Fibroblast of upper back skin (primary cell): Measurements from ENCODE around the gene STAG3.
"Not testable (repeated sequence)": the region's sequence is repeated elsewhere in the genome, so short reads cannot be mapped to it uniquely, and the experiment has no call there.

ENCODE experiments used
- DNase-seq: peaks from one replicate; pipeline ENCODE4 v3.0.0-alpha.2; 2013

The STAG3 gene

GRCh38 chr7:100212631-100213286, 35.0 kb downstream of the STAG3 start:
- DNase-seq = no peak

DNA sequence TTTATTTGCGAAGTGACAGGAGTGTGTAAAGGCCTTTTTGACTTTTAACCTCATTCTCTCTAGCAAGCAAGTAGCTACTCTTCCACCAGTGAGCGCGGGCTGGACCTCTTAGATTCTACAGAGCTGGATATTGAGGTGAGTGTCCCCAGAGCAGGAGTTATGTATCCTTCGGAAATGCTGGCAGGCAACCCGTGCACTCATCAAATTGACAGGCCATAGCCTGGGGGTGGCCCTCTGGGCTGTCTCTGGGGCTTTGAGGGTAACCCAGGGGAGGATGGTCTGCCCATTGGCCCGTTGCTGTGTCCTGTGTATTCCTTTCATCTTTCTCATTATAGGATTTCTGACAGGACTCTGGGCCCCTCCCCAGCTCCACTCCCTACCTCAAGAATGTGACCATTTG, 36.0 kb downstream of the STAG3 start:
- no peak for DNase-seq

- not testable (repeated sequence) for DNase-seq
Observed at GRCh38 chr7:100214356-100214755, 36.6 kb downstream of the STAG3 start.

DNA sequence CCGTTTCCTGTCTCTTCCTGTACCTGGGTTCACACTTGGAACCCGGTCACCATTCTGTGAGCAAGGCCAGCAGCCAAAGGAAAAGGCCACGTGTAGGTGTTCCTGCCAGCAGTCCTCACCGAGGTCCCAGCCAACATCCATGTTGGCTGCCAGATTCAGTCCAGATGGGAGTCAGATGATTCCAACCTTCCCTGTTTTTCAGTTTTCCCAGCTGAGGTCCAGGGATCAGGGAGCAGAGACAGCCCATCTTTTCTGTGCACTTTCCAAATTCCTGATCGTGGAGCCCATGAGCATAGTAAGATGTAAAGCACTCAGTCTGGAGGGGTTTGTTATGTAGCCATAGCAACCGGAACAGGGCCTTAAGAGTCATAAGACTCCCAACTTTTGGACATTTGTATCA, 38.2 kb downstream of the STAG3 start:
- peak; percentile 10 for DNase-seq

DNA sequence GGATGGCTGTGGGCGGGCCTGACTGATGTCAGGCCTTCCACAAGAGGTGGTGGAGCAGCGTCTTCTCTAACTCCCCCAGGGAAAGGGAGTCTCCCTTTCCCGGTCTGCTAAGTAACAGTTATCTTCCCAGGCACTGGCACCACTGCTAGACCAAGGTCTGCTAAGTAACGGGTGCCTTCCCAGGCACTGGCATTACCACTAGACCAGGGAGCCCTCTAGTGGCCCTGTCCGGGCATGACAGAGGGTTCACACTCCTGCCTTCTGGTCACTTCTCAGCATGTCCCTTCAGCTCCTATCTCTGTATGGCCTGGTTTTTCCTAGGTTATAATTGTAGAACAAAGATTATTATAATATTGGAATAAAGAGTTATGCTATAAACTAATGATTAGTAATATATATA, 40.2 kb downstream of the STAG3 start:
- not testable (repeated sequence) for DNase-seq

DNA sequence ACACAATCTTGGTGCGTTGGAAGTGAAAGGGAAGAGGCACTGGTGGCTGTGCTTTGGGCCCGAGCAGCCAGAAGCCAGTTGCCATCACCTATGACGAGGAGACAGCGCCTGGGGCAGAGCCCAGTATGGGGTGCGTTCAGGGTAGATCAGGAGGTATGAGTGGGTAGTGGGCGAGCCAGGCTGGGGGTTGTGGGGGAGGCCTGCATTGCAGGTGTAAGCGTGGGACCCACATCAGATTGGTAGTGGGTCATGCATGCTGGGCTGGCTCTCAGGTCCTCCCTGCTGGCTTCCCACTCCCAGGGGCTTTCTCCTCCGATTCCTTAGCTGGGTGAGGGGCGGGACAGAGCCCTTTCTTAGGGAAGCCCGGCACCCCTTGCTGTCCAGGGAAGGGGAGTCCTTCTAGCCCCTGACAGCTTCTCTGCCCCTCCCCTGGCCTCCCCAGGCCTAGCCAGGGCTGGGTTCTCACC, 41.6 kb downstream of the STAG3 start:
- no peak for DNase-seq

DNA sequence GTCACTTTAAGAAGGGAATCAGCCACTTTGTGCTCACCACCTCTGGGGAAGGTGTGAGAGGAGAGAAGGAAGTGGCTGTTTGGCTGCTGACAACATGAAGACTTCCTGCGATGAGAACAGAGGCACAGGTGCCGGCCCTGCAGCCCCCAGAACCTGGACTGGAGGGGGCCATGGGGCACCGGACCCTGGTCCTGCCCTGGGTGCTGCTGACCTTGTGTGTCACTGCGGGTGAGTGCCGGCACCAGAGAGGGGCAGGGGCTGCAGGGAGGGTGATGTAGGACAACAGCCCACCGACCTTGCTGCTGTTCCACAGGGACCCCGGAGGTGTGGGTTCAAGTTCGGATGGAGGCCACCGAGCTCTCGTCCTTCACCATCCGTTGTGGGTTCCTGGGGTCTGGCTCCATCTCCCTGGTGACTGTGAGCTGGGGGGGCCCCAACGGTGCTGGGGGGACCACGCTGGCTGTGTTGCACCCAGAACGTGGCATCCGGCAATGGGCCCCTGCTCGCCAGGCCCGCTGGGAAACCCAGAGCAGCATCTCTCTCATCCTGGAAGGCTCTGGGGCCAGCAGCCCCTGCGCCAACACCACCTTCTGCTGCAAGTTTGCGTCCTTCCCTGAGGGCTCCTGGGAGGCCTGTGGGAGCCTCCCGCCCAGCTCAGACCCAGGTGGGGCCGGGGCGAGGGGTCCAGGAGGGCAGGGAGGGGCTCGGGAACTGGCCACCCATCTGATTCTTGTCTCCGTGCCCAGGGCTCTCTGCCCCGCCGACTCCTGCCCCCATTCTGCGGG, 42.3 kb downstream of the STAG3 start, which contains the start of gene PVRIG:
TSS of gene PVRIG (plus strand) at position 149 of the 785 bp plus-strand sequence. CDS start at position 171, 22 bp downstream.
- not testable (repeated sequence) for DNase-seq

DNA sequence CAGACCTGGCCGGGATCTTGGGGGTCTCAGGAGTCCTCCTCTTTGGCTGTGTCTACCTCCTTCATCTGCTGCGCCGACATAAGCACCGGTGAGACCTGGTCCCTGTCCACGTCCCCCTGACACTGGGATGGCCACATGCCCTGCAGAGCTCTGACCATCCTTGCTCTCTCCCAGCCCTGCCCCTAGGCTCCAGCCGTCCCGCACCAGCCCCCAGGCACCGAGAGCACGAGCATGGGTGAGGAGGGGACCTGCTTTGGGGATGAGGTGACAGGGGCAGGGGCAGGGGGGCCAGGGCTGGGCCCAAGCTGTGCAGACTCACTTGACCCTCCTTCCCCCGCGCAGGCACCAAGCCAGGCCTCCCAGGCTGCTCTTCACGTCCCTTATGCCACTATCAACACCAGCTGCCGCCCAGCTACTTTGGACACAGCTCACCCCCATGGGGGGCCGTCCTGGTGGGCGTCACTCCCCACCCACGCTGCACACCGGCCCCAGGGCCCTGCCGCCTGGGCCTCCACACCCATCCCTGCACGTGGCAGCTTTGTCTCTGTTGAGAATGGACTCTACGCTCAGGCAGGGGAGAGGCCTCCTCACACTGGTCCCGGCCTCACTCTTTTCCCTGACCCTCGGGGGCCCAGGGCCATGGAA, 43.0 kb downstream of the STAG3 start:
- DNase-seq = no peak

DNA sequence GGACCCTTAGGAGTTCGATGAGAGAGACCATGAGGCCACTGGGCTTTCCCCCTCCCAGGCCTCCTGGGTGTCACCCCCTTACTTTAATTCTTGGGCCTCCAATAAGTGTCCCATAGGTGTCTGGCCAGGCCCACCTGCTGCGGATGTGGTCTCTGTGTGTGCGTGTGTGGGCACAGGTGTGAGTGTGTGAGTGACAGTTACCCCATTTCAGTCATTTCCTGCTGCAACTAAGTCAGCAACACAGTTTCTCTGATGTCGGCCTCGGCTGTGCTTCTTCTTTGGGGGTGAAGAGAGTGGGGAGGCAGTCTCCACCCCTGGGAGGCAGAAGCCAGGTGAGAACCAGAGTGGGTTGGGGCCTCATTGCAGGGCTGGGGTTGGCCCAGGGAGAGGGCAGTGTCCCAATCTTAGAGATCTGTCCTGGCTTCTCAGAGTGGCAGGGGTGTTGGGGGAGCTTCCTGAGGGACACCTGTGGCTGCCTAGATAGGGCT, 43.6 kb downstream of the STAG3 start:
- DNase-seq = no peak

DNA sequence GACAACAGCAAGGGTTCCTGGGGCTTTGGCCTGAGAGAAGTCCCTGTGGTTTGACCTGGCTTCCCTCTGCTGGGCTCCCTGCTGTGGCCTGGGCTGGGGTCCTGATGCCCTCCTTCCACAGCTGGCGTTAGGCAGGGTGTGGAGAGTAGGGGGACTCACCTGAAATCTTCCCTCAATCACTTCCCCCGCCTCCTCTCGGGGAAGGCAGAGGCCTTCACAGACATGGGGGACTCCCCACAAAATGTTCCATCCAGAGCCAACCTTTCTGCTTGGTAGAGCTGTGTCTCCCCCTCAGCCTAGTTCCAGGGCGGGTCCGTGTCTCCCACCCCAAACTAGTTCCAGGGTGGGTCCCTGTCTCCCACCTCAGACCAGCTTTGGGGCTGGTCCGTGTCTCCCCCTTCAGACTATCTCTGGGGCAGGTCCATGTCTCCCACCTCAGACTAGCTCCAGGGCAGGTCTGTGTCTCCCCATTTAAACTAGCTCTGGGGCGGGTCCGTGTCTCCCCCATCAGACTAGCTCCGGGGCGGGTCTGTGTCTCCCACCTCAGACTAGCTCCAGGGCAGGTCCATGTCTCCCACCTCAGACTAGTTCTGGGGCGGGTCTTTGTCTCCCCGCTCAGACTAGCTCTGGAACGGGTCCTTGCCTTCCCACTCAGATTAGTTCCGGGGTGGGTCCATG, 44.2 kb downstream of the STAG3 start:
- no peak for DNase-seq

DNA sequence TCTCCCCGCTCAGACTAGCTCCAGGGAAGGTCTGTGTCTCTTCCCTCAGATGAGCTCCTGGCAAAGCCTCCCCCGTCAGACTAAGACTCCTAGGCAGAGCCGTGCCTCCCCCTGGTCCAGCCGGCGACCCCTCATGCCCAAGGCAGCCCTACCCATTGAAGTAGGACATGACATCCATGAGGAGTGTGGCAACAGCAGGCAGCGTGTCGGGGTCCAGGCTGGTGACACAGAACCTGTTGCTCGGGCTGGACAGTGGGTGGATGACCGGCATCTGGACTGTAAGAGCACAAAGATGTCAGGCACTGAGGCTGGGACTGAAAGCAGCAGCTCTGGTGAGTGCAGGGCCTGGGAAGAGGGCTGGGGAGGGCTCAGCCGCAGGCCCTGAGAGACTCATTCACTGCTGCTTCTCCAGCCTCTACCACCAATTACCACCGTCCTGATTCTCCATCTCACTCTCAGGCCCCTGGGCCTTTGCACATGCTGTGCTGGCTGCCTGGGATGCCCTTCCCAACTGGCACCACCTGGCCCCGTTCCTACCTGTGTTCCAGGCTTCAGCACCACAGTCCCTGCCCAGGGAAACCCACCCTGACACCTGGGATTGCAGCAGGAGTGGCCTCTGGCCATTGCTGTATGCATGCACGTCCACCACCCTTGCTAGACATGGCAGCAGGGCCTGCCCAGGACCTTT, 44.9 kb downstream of the STAG3 start:
- DNase-seq = no peak

GRCh38 chr7:100223376-100223927, 45.7 kb downstream of the STAG3 start:
- not testable (repeated sequence) for DNase-seq

DNA sequence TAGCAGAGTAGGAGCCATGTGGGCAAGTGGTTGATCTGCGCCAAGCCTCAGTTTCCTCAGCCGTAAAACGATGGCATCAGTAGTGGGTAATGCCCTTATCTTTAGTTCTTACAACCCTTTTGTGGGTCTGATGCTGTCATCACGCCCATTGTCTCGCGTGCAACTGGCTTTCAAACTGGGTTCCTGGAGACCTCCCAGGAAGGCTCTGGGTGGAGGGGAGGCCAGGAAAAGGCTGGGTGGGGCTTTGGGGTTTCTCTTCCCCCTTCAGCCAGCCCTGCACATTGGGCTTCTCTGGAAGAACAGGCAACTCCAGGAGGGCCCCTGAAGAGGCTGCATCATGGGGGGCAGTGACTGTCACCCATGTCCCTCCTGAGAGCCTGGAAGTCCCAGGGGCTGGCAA, 47.2 kb downstream of the STAG3 start:
- DNase-seq = not testable (repeated sequence)

- DNase-seq = not testable (repeated sequence)
Observed at GRCh38 chr7:100234660-100235317, 57.1 kb downstream of the STAG3 start.

- DNase-seq = not testable (repeated sequence)
Observed at GRCh38 chr7:100239975-100240374, 62.3 kb downstream of the STAG3 start.

DNA sequence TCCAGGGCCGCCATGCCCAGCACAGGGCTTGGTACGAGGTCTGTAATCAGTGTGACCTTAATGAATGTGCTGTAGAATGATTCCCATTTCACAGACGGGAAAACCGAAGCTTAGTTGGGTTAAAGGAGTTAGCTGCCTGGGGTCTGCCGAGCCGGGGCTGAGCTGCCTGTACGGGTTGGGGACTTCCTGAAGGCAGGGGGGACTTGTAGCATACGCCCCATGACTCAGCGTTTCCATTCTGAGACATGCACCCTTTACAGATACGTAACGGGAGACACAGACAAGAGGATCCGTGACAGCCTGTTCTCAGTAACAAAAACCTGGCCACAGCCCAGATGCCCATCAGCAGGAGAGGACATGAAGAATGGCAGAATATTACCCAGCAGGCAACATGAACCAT, 65.7 kb downstream of the STAG3 start:
- peak; percentile 3 for DNase-seq

DNA sequence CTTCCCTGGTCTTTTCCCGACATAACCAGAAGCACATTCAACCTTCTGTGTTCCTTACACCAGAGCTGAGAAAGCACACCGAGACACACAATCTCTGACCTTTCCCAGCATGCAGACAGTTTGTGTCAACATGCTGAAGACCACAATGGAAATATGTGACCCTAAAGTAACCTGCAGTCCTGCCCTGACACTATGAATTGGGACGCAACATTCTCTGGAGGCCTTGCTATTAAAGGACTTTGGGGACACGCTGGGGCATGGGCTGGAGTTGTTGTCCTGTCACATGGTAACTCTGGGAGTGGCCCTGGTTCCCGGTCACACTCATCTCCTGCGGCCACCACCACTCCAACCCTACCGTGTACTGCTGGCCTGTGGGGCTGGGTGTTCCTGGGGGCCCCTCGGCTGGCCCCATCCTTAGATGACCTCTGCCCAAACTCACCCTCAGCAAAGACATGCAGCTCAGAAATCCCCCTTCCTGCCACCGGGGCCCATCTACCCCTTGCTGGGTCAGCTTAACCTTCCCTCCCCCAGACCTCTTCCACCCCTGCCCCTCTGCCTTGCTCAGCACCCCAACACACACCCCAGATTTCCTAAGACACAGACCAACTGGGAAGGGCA, 67.4 kb downstream of the STAG3 start:
- DNase-seq = not testable (repeated sequence)

GRCh38 chr7:100246121-100246864, 68.6 kb downstream of the STAG3 start:
- DNase-seq = not testable (repeated sequence)

GRCh38 chr7:100246865-100247137, 69.1 kb downstream of the STAG3 start:
- not testable (repeated sequence) for DNase-seq

- DNase-seq = peak; percentile 67
Observed at GRCh38 chr7:100247152-100247757, 69.5 kb downstream of the STAG3 start.
